ENCODE results near the gene IBTK.
"Not testable (repeated sequence)": the region's sequence is repeated elsewhere in the genome, so short reads cannot be mapped to it uniquely, and the experiment has no call there.

IBTK gene

GRCh38 chr6:82247505-82248272 is at the start of gene IBTK:
TSS of gene IBTK (minus strand) at chr6:82247744. CDS start at chr6:82240486, 7,258 bp downstream.
- in situ Hi-C loops (cut with MboI; ENCODE audit: low sequenced_read_pairs): no loop called here

DNA sequence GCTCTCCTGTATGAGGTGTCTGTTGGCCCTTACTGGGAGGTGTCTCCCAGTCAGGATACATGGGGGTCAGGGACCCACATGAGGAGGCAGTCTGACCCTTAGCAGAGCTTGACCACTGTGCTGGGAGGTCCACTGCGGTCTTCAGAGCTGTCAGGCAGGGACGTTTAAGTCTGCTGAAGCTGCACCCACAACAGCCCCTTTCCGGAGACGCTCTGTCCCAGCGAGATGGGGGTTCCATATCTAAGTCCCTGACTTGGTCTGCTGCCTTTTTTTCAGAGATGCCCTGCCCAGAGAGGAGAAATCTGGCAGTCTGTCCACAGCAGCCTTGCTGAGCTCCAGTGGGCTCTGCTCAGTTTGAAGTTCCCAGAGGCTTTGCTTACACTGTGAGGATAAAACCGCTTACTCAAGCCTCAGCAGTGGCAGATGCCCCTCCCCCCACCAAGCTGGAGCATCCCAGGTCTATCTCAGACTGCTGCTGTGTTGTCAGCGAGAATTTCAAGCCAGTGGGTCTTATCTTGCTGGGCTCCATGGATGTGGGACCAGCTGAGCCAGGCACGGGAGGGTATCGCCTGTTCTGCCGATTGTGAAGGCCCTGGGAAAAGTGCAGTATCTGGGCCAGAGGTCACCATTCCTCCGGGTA is 36.3 kb upstream of the IBTK start:
- in situ Hi-C loops (cut with MboI; ENCODE audit: low sequenced_read_pairs): no loop called here

- in situ Hi-C loops (cut with MboI; ENCODE audit: low sequenced_read_pairs): not testable (repeated sequence)
These were observed 34.0 kb upstream of the IBTK start for GRCh38 chr6:82281550-82281949.

GRCh38 chr6:82277686-82278085 is 30.1 kb upstream of the IBTK start:
- in situ Hi-C loops (cut with MboI; ENCODE audit: low sequenced_read_pairs): no loop called here

DNA sequence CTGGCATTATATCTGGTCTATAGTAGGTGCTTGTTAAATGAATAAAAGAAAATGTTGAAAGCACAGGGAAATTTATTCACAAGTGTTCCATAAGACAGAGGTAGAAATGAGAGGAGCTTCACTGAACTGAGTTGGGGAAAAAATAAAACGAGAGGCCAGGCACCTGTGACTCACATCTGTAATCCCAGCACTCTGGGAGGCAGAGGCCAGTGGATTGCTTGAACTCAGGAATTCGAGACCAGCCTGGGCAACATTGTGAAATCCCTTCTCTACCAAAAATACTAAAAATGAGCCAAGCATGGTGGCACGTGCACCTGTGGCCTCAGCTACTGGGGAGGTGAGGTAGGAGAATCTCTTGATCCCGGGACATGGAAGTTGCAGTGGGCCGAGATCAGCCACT is 28.1 kb upstream of the IBTK start:
- in situ Hi-C loops (cut with MboI; ENCODE audit: low sequenced_read_pairs): no loop called here

- in situ Hi-C loops (cut with MboI; ENCODE audit: low sequenced_read_pairs): loop anchor here (25.0 kb wide), 1 partner anchor 939 kb away; no protein-coding TSS in a partner anchor
These were observed 25.8 kb upstream of the IBTK start for GRCh38 chr6:82273295-82273694.

- in situ Hi-C loops (cut with MboI; ENCODE audit: low sequenced_read_pairs): loop anchor here (25.0 kb wide), 1 partner anchor 941 kb away; no protein-coding TSS in a partner anchor
These were observed 23.5 kb upstream of the IBTK start for GRCh38 chr6:82270881-82271635.

DNA sequence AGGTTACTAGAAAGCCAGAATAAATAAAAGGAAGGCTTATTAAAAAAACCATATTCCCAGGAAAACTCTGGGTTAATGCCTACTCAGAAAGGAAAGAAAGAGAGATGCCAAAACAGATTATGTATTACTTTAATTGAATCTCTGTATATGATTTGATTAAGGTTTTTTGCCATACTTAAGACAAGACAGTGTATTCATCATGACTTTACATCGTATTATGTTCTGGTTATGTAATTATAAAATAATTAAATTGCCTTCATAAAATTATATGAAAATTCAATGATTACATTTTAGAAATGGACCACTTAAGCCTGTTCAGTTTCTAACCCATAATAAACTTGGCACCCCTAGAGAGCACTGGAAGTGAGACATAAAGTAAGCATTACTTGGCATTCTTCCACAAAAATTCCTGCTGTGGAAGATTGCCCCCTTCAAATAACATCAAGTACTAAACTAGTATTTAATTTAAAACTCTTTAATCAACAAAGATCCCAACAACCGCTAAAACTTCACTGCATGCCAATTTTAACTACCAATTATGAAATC is 20.8 kb upstream of the IBTK start:
- in situ Hi-C loops (cut with MboI; ENCODE audit: low sequenced_read_pairs): loop anchor here (10.0 to 25.0 kb wide), 2 partner anchors 786 to 944 kb away; no protein-coding TSS in a partner anchor

DNA sequence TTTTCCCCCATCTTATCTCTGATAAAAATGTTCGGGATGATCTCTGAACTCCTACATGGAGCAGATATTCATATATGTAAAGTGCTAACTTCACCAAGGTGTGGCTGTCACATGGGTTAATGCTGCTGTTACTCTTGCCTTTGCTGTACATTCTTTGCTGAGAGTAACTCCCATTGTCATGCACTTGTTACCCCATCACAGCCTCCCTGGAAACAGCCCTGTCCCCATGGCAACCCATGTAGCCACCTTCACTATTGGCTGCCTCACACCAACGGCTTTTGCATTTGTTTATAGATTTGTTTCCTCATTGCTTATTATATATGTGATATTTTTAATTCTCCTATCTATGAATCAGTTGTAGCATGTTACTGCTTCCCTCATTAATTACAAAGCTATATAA is 17.3 kb upstream of the IBTK start:
- in situ Hi-C loops (cut with MboI; ENCODE audit: low sequenced_read_pairs): loop anchor here (10.0 to 25.0 kb wide), 2 partner anchors 790 to 947 kb away; no protein-coding TSS in a partner anchor

- in situ Hi-C loops (cut with MboI; ENCODE audit: low sequenced_read_pairs): loop anchor here (10.0 to 25.0 kb wide), 2 partner anchors 790 to 948 kb away; no protein-coding TSS in a partner anchor
These were observed 16.8 kb upstream of the IBTK start for GRCh38 chr6:82264321-82264720.

- in situ Hi-C loops (cut with MboI; ENCODE audit: low sequenced_read_pairs): loop anchor here (10.0 to 25.0 kb wide), 2 partner anchors 791 to 948 kb away; no protein-coding TSS in a partner anchor
These were observed 16.4 kb upstream of the IBTK start for GRCh38 chr6:82263916-82264315.

DNA sequence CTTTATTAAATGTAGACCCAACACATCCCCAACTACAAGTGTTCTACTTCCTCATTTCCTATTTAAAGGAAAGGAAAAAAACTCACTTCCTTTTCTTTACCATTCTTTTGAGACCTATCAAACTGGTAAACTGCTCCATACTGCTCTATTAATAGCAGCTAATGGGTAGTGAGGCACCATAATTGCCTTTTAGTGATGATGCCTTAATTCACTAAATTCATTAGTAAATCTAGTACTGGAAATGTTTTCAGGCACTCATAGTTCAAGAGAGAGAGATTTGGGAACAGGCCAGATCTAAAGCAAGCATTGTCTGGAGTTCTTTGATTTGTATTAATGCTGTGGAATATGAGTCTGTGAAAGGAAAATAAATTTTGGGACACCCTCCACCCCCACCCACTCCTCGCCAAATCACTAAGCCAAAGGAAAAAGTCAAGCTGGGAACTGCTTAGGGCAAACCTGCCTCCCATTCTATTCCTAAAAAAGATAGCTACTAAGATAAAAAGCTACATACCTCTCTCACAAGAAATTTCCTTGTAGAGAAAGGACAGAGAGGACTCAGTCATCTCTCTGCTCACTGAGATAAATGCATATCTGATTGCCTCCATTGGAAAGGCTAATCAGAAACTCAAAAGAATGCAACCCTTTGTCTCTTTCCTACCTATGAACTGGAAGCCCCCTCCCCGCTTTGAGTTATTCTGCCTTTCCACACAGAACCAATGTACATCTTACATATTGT is 13.6 kb upstream of the IBTK start:
- in situ Hi-C loops (cut with MboI; ENCODE audit: low sequenced_read_pairs): loop anchor here (10.0 to 25.0 kb wide), 2 partner anchors 794 to 951 kb away; no protein-coding TSS in a partner anchor

- in situ Hi-C loops (cut with MboI; ENCODE audit: low sequenced_read_pairs): loop anchor here (25.0 kb wide), 1 partner anchor 953 kb away; no protein-coding TSS in a partner anchor
These were observed 11.8 kb upstream of the IBTK start for GRCh38 chr6:82259389-82259788.

GRCh38 chr6:82257088-82257774 is 9.7 kb upstream of the IBTK start:
- in situ Hi-C loops (cut with MboI; ENCODE audit: low sequenced_read_pairs): loop anchor here (25.0 kb wide), 1 partner anchor 955 kb away; no protein-coding TSS in a partner anchor

- in situ Hi-C loops (cut with MboI; ENCODE audit: low sequenced_read_pairs): loop anchor here (25.0 kb wide), 1 partner anchor 958 kb away; no protein-coding TSS in a partner anchor
These were observed 7.2 kb upstream of the IBTK start for GRCh38 chr6:82254722-82255121.

DNA sequence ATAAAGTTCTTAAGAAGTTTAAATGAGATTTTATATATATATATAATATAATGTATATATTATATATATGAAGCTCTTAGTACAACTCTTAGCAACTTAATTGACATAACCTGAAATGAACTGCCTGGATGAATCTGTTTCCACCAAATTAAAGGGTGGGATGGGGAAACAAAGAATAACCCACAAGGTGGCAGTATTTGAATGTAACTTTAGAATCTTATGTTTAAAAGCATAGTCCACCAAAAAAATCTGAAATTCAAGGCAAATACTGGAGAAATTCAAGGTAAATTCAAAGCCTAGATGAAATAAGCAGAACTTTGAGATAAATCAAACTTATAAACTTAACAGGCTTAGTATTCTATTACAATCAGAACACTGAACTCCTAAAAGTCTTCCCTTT is 4.4 kb upstream of the IBTK start:
- in situ Hi-C loops (cut with MboI; ENCODE audit: low sequenced_read_pairs): loop anchor here (25.0 kb wide), 1 partner anchor 960 kb away; no protein-coding TSS in a partner anchor

DNA sequence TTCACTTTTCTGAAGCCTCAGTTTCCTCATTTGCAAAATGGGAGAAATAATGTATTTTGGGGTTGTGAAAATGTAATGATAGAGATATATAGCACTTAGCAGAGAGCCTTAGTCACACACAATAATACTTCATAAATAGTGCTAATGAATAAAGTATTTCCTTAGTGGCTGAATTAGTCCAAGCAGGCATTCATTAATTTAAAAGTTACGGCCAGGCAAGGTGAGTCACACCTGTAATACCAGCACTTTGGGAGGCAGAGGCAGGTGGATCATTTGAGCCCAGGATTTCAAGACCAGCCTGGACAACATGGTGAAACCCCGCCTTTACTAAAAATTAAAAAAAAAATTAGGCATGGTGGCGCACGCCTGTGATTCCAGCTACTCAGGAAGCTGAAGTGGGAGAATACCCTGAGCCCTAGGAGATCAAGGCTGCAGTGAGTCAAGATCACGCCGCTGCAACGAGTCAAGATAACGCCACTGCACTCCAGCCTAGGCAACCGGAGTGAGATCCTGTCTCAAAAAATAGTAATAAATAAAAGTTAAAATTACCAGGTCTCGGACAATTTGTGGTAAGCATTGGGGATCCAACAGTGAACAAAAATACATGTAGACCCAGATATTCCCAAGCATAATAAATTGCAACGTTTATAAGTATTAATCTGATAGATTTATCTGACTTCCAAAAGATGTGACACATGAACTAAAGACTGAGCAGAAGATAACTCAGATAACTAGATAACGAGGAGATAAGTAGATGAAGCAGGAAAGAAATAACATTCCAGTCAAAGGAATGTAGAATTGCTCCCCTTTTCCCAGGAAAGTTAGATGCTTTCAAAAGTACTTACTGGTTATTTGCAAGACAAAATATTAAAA is 2.1 kb upstream of the IBTK start:
- in situ Hi-C loops (cut with MboI; ENCODE audit: low sequenced_read_pairs): loop anchor here (25.0 kb wide), 1 partner anchor 963 kb away; no protein-coding TSS in a partner anchor

DNA sequence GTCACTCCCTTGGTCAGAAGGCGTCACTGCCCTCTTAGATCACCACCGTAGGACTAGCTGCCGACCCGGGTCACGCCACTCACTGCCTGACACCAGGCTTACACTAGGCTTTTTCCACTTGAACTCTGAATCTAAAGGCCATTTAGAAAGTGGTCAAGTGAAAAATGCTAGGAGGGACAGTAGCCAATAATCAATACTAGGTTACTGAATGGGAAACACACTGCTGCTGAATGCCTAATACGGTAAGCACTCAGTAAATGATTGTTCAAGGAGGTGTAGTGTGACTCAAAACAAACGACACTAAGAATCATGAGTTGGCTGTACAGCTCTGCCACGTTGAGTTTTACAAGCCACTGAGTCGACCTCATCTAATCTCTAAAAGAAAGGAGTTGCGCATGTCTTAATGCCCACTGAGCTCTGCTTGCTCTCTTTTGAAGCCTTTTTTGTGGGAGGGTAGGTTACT is 760 bp upstream of the IBTK start:
- in situ Hi-C loops (cut with MboI; ENCODE audit: low sequenced_read_pairs): no loop called here
